HG03139 (cell line): ENCODE data around the gene PNMA5.

Source experiments
- ATAC-seq: cut with Tn5 transposase; IDR thresholded peaks from one replicate; pipeline ENCODE4 v1.9.1; 2021; ENCODE audit not compliant: unreplicated experiment

Gene PNMA5

GRCh38 chrX:152958524-152959465 is 35.1 kb downstream of the PNMA5 start:
- peak; percentile 90 for ATAC-seq

GRCh38 chrX:152958047-152958446 is 35.9 kb downstream of the PNMA5 start:
- ATAC-seq = no peak

- no peak for ATAC-seq
These were observed 43.1 kb downstream of the PNMA5 start for GRCh38 chrX:152950786-152951185.

- no peak for ATAC-seq
These were observed 44.8 kb downstream of the PNMA5 start for GRCh38 chrX:152949114-152949513.

- ATAC-seq = no peak
These were observed 47.2 kb downstream of the PNMA5 start for GRCh38 chrX:152946681-152947080.

GRCh38 chrX:152945021-152945979 is 48.6 kb downstream of the PNMA5 start:
- ATAC-seq = no peak

- no peak for ATAC-seq
These were observed 50.1 kb downstream of the PNMA5 start for GRCh38 chrX:152943826-152944225.

- no peak for ATAC-seq
These were observed 51.9 kb downstream of the PNMA5 start for GRCh38 chrX:152942077-152942442.

GRCh38 chrX:152941328-152942076 is 52.4 kb downstream of the PNMA5 start:
- ATAC-seq = peak; percentile 94
